CD4-positive, alpha-beta T cell treated with Interleukin-6 for 4 hours (primary cell): ENCODE measurements around the gene NOTCH3.

Source experiments
- DNase-seq: peaks from one replicate; pipeline ENCODE4 v3.0.0-alpha.2; 2020; ENCODE audit warnings: mixed read lengths

NOTCH3 gene

GRCh38 chr19:15195371-15196334 lies 5.1 kb downstream of the NOTCH3 start:
- DNase-seq, result peak; percentile 12

- DNase-seq, result no peak
Measured at GRCh38 chr19:15194938-15195337, 5.9 kb downstream of the NOTCH3 start.

GRCh38 chr19:15191982-15192381 lies 8.8 kb downstream of the NOTCH3 start:
- no peak for DNase-seq

- DNase-seq, result no peak
Measured at GRCh38 chr19:15191514-15191913, 9.3 kb downstream of the NOTCH3 start.

- DNase-seq, result no peak
Measured at GRCh38 chr19:15188851-15189250, 11.9 kb downstream of the NOTCH3 start.

GRCh38 chr19:15187026-15188007 lies 13.5 kb downstream of the NOTCH3 start:
- DNase-seq, result no peak

GRCh38 chr19:15185188-15185587 lies 15.6 kb downstream of the NOTCH3 start:
- no peak for DNase-seq

- DNase-seq, result no peak
Measured at GRCh38 chr19:15184776-15185175, 16.0 kb downstream of the NOTCH3 start.

GRCh38 chr19:15181394-15181793 lies 19.4 kb downstream of the NOTCH3 start:
- DNase-seq, result no peak

- DNase-seq, result peak; percentile 19
Measured at GRCh38 chr19:15180451-15181390, 20.1 kb downstream of the NOTCH3 start.

GRCh38 chr19:15178629-15179308 lies 22.0 kb downstream of the NOTCH3 start:
- no peak for DNase-seq

GRCh38 chr19:15177269-15178116 lies 23.3 kb downstream of the NOTCH3 start:
- peak; percentile 85 for DNase-seq

- no peak for DNase-seq
Measured at GRCh38 chr19:15175609-15176008, 25.2 kb downstream of the NOTCH3 start.

- DNase-seq, result no peak
Measured at GRCh38 chr19:15173746-15174404, 26.9 kb downstream of the NOTCH3 start.

- no peak for DNase-seq
Measured at GRCh38 chr19:15170345-15170744, 30.4 kb downstream of the NOTCH3 start.

GRCh38 chr19:15169541-15170285 lies 31.1 kb downstream of the NOTCH3 start:
- DNase-seq, result no peak

- no peak for DNase-seq
Measured at GRCh38 chr19:15166700-15167099, 34.1 kb downstream of the NOTCH3 start.

- DNase-seq, result no peak
Measured at GRCh38 chr19:15161028-15161984, 39.5 kb downstream of the NOTCH3 start.
